ENCODE measurements around the gene FGD2.

Gene FGD2

GRCh38 chr6:37018198-37019064, 13.0 kb downstream of the FGD2 start (continued):
- TF ChIP-seq ZNF423 (tag by site-specific recombination; IDR thresholded peaks at IDR 0.05), result no peak
- TF ChIP-seq ZNF239 (tag by site-specific recombination; IDR thresholded peaks at IDR 0.05), result no peak
- peak; percentile 91 for TF ChIP-seq ZNF654 (tag by site-specific recombination; IDR thresholded peaks at IDR 0.05; ENCODE audit: low read depth)
- TF ChIP-seq YY1 (tag by site-specific recombination; IDR thresholded peaks at IDR 0.05), result no peak; the same call in 1 of the 2 replicates
- no peak for TF ChIP-seq ZNF133 (tag by site-specific recombination; IDR thresholded peaks at IDR 0.05)
- TF ChIP-seq, protein P1, sequence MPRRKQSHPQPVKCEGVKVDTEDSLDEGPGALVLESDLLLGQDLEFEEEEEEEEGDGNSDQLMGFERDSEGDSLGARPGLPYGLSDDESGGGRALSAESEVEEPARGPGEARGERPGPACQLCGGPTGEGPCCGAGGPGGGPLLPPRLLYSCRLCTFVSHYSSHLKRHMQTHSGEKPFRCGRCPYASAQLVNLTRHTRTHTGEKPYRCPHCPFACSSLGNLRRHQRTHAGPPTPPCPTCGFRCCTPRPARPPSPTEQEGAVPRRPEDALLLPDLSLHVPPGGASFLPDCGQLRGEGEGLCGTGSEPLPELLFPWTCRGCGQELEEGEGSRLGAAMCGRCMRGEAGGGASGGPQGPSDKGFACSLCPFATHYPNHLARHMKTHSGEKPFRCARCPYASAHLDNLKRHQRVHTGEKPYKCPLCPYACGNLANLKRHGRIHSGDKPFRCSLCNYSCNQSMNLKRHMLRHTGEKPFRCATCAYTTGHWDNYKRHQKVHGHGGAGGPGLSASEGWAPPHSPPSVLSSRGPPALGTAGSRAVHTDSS (tag by site-specific recombination; IDR thresholded peaks at IDR 0.05), result no peak
- no peak for TF ChIP-seq OSR2 (tag by site-specific recombination; IDR thresholded peaks at IDR 0.05)
- TF ChIP-seq, protein P2, sequence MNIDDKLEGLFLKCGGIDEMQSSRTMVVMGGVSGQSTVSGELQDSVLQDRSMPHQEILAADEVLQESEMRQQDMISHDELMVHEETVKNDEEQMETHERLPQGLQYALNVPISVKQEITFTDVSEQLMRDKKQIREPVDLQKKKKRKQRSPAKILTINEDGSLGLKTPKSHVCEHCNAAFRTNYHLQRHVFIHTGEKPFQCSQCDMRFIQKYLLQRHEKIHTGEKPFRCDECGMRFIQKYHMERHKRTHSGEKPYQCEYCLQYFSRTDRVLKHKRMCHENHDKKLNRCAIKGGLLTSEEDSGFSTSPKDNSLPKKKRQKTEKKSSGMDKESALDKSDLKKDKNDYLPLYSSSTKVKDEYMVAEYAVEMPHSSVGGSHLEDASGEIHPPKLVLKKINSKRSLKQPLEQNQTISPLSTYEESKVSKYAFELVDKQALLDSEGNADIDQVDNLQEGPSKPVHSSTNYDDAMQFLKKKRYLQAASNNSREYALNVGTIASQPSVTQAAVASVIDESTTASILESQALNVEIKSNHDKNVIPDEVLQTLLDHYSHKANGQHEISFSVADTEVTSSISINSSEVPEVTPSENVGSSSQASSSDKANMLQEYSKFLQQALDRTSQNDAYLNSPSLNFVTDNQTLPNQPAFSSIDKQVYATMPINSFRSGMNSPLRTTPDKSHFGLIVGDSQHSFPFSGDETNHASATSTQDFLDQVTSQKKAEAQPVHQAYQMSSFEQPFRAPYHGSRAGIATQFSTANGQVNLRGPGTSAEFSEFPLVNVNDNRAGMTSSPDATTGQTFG (tag by site-specific recombination; IDR thresholded peaks at IDR 0.05; ENCODE audit: borderline replicate concordance), result no peak
- no peak for TF ChIP-seq ZNF558 (tag by site-specific recombination; IDR thresholded peaks at IDR 0.05)
- no peak for TF ChIP-seq ZBTB10 (tag by site-specific recombination; IDR thresholded peaks at IDR 0.05)
- 0 out of 2 replicates have a peak, but pooled peaks have one; percentile 17 for TF ChIP-seq ZBTB8A (tag by site-specific recombination; IDR thresholded peaks at IDR 0.05)
- TF ChIP-seq ZFHX2 (tag by site-specific recombination; conservative IDR thresholded peaks at IDR 0.05), result no peak
- TF ChIP-seq PRDM10 (tag by site-specific recombination; IDR thresholded peaks at IDR 0.05), result no peak
- no peak for TF ChIP-seq SALL2 (tag by site-specific recombination; IDR thresholded peaks at IDR 0.05; ENCODE audit: borderline replicate concordance)
- TF ChIP-seq, protein P3, sequence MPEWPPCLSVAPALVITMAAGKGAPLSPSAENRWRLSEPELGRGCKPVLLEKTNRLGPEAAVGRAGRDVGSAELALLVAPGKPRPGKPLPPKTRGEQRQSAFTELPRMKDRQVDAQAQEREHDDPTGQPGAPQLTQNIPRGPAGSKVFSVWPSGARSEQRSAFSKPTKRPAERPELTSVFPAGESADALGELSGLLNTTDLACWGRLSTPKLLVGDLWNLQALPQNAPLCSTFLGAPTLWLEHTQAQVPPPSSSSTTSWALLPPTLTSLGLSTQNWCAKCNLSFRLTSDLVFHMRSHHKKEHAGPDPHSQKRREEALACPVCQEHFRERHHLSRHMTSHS (tag by site-specific recombination; IDR thresholded peaks at IDR 0.05), result no peak
- no peak for TF ChIP-seq ZNF510 (tag by site-specific recombination; IDR thresholded peaks at IDR 0.05; ENCODE audit: insufficient replicate concordance)
- peak; percentile 46; the same call in 1 of the 2 replicates for TF ChIP-seq ZXDB (tag by site-specific recombination; IDR thresholded peaks at IDR 0.05)
- TF ChIP-seq ZNF560 (tag by site-specific recombination; IDR thresholded peaks at IDR 0.05; ENCODE audit: borderline replicate concordance), result no peak
- TF ChIP-seq ZNF24 (tag by site-specific recombination; IDR thresholded peaks at IDR 0.05), result 0 out of 2 replicates have a peak, but pooled peaks have one; percentile 45
- no peak for TF ChIP-seq ZNF658 (tag by site-specific recombination; IDR thresholded peaks at IDR 0.05)
- no peak for TF ChIP-seq ZNF16 (tag by site-specific recombination; IDR thresholded peaks at IDR 0.05; ENCODE audit: low read depth)
- TF ChIP-seq ZBTB21 (tag by site-specific recombination; IDR thresholded peaks at IDR 0.05), result no peak; the same call in 1 of the 2 replicates
- TF ChIP-seq YY2 (tag by site-specific recombination; IDR thresholded peaks at IDR 0.05), result no peak
- TF ChIP-seq ZNF169 (tag by site-specific recombination; IDR thresholded peaks at IDR 0.05), result no peak
- TF ChIP-seq, protein P4, sequence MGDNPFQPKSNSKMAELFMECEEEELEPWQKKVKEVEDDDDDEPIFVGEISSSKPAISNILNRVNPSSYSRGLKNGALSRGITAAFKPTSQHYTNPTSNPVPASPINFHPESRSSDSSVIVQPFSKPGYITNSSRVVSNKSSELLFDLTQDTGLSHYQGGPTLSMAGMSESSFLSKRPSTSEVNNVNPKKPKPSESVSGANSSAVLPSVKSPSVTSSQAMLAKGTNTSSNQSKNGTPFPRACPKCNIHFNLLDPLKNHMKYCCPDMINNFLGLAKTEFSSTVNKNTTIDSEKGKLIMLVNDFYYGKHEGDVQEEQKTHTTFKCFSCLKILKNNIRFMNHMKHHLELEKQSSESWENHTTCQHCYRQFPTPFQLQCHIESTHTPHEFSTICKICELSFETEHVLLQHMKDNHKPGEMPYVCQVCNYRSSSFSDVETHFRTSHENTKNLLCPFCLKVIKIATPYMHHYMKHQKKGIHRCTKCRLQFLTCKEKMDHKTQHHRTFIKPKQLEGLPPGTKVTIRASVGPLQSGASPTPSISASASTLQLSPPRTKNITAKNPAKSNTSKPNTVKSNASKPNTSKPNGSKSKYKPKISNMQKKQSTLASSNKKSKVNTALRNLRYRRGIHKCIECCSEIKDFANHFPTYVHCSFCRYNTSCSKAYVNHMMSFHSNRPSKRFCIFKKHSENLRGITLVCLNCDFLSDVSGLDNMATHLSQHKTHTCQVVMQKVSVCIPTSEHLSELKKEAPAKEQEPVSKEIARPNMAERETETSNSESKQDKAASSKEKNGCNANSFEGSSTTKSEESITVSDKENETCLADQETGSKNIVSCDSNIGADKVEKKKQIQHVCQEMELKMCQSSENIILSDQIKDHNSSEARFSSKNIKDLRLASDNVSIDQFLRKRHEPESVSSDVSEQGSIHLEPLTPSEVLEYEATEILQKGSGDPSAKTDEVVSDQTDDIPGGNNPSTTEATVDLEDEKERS (tag by site-specific recombination; IDR thresholded peaks at IDR 0.05), result peak; percentile 99

All from HEK293 (cell line).